Kidney (tissue), 14 donors: ENCODE data around the gene CAMK1D. TPM values are rescaled to one million over a fixed set of nuclear protein-coding genes. Genes with fewer than 3 reads are reported as not detected.

Experiments
- DNase-seq, 5 donors: peaks; one replicate each; pipeline ENCODE4 v3.0.0-alpha.2; 2013 to 2020
- FAIRE-seq: peaks from 2 replicates; lab custom pipeline; 2012; peaks lifted over from hg19 to GRCh38; lab: Jason Lieb, UNC
- H3K27ac ChIP-seq, 2 donors: one replicate each; pipeline ENCODE4 v1.7.0; 2013; ENCODE audit warnings: low read depth in 2 of 2, low read length in 2 of 2, inconsistent platforms in 1 of 2
- H3K27me3 ChIP-seq: one replicate; pipeline ENCODE4 v1.7.1; 2013; ENCODE audit warnings: low read length, inconsistent platforms; ENCODE audit not compliant: control insufficient read depth, insufficient read depth
- H3K36me3 ChIP-seq, 3 donors: one replicate each; pipeline versions ENCODE4 v1.7.0 to v1.7.1; 2013; ENCODE audit warnings: low read length in 3 of 3, control low read depth in 1 of 3, inconsistent platforms in 1 of 3; ENCODE audit not compliant: insufficient read depth in 3 of 3, control insufficient read depth in 2 of 3
- H3K4me1 ChIP-seq, 3 donors: one replicate each; pipeline versions ENCODE4 v1.7.0 to v1.7.1; 2013; ENCODE audit warnings: low read length in 3 of 3, inconsistent platforms in 1 of 3, low read depth in 1 of 3; ENCODE audit not compliant: control insufficient read depth in 2 of 3, insufficient read depth in 2 of 3
- H3K4me3 ChIP-seq, 3 donors: one replicate each; pipeline versions ENCODE4 v1.7.0 to v1.8.1; 2013; ENCODE audit warnings: low read length in 3 of 3, control low read depth in 1 of 3, inconsistent platforms in 1 of 3
- H3K9ac ChIP-seq, 3 donors: one replicate each; pipeline versions ENCODE4 v1.7.0 to v1.7.1; 2013; ENCODE audit warnings: low read length in 3 of 3, control low read depth in 1 of 3, inconsistent platforms in 1 of 3
- H3K9me3 ChIP-seq, 3 donors: one replicate each; pipeline versions ENCODE4 v1.7.0 to v1.7.1; 2013; ENCODE audit warnings: low read length in 3 of 3, control low read depth in 1 of 3, inconsistent platforms in 1 of 3; ENCODE audit not compliant: control insufficient read depth in 2 of 3, insufficient read depth in 1 of 3
- intact Hi-C: fragments of 100-400 bp; cut with DNase I; formaldehyde crosslinking; loops from one replicate; pipeline ENCODE4 v1.11.1; 2022
- polyA plus RNA-seq: library from polyadenylated mRNA; stranded (reverse); fragments of 350-450 nt; fragmentation: Illumina TruSeq; extraction: RNeasy Lipid Tissue Mini Kit (QIAGEN cat#74804); gene quantifications from one replicate; pipeline ENCODE4 v1.2.3, GENCODE V29; 2014; ENCODE audit warnings: low read depth, low replicate concordance; ENCODE audit not compliant: insufficient read depth
- total RNA-seq: library from RNA; stranded (reverse); fragmentation: NEBNext Ultra II Directional; extraction: Animal tissue kit (Norgen Biotek cat#: 25700); gene quantifications from one replicate; pipeline ENCODE4 v1.2.1, GENCODE V29; 2021
- TF ChIP-seq, protein P1 (sequence below): IDR thresholded peaks from 3 replicates; pipeline ENCODE4 v1.5.1; 2012; ENCODE audit warnings: mild to moderate bottlenecking, moderate library complexity, borderline replicate concordance; ENCODE audit not compliant: insufficient read depth; ENCODE audit errors: extremely low read depth
- donor health status: control.
- donor health status: control.
- donor health status: control.
- donor health status: control.
- donor health status: control.
- donor health status: DM: yes; HTN: yes; CAD: no.
- donor health status: Normal renal cell carcinoma (clear cell type).

The CAMK1D gene
- total and polyA plus RNA-seq, 2 donors from 2014 or later: 1.1 to 13.7 TPM

DNA sequence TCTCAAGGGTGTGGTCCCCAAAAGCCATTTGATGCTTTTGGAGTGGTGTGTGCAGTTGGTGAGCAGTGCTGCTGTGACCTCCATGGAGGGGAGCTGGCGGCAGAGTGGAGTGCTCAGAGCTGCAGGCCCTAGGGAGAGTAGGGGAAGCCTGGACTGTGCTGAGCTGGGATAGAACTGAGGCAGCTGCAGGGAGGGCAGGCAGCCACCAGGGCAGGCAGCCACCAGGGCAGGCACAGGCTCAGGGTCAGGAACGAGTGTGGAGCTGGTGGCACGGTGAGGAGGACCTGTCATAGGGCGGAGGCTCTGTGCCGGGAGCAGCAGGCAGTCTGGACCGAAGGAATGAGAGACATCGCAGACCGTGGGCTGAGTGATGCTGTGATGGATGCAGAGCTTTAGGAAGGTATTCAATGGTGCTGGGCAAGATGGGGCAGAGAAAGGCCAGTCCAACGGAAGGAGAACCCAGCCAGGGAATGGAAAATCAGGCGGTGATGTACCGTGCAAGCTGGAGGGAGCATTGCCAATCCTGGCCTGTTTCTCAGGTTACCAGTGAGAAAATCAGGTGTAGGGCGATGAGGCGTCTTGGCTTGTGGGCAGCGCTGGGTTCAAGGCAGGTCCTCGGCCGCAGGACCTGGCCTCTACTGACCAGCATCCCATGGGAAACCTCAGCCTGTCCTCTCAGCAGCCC is 152.6 kb downstream of the CAMK1D start:
- no peaks in the 10 kb centered on the region for H3K9me3 ChIP-seq
- peaks cover 0 to 7% (median 6%) of the 10 kb centered on the region in 3 donors for H3K4me1 ChIP-seq
- DNase-seq: peak in 2 of 5 donors; percentile 26 to 35

DNA sequence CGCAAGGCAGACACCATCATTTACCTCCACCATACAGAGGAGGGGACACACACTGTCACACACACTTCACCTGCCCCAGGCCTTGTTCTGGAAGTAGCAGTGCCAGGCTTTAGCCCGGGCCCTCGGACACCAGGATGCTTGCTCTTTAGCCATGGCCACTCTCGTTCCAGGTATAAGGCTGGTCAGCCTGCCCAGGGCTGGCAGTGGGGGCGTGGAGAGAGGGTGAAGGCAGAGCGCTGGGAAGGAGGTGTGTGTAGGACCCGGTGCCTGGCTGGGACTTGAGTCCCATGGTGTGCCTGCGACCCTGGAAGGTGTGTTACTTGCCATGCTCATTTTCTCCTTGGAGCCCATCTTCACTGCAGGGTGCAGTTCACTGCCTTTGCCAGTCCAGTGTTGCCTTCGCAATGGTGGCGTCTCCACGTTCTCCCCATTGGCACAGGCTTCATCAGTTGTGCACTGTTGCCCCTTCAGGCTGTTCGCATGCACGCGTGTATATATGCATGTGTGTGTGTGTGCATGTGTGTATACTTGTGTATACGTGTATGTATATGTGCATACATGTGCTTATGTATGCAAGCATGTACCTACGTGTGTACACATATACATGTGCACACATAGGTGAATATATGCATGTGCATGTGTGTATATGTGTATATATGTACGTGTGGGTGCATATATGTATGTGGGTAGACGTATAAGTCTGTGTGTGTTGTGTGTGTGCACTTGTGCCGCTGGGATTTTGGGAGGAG is 153.4 kb downstream of the CAMK1D start:
- no peaks in the 10 kb centered on the region for H3K27me3 ChIP-seq
- H3K9ac ChIP-seq: no peak overlapping the region
- no peak for FAIRE-seq
- no peaks in the 10 kb centered on the region for H3K36me3 ChIP-seq
- no peak overlapping the region for H3K27ac ChIP-seq
- DNase-seq: peak in 1 of 5 donors; percentile 48
- no peaks in the 10 kb centered on the region for H3K9me3 ChIP-seq
- H3K4me1 ChIP-seq: peaks cover 0 to 7% (median 6%) of the 10 kb centered on the region in 3 donors
- TF ChIP-seq, protein P1, sequence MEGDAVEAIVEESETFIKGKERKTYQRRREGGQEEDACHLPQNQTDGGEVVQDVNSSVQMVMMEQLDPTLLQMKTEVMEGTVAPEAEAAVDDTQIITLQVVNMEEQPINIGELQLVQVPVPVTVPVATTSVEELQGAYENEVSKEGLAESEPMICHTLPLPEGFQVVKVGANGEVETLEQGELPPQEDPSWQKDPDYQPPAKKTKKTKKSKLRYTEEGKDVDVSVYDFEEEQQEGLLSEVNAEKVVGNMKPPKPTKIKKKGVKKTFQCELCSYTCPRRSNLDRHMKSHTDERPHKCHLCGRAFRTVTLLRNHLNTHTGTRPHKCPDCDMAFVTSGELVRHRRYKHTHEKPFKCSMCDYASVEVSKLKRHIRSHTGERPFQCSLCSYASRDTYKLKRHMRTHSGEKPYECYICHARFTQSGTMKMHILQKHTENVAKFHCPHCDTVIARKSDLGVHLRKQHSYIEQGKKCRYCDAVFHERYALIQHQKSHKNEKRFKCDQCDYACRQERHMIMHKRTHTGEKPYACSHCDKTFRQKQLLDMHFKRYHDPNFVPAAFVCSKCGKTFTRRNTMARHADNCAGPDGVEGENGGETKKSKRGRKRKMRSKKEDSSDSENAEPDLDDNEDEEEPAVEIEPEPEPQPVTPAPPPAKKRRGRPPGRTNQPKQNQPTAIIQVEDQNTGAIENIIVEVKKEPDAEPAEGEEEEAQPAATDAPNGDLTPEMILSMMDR: no peak
- H3K4me3 ChIP-seq: no peak overlapping the region
- intact Hi-C loops: no loop called here

More for the DNA sequence above, 152.6 kb downstream of the CAMK1D start:
- H3K9ac ChIP-seq: no peak overlapping the region
- intact Hi-C loops: no loop called here
- H3K27me3 ChIP-seq: no peaks in the 10 kb centered on the region
- H3K27ac ChIP-seq: no peak overlapping the region
- no peak overlapping the region for H3K4me3 ChIP-seq
- TF ChIP-seq, protein P1: no peak
- FAIRE-seq: no peak
- no peaks in the 10 kb centered on the region for H3K36me3 ChIP-seq

DNA sequence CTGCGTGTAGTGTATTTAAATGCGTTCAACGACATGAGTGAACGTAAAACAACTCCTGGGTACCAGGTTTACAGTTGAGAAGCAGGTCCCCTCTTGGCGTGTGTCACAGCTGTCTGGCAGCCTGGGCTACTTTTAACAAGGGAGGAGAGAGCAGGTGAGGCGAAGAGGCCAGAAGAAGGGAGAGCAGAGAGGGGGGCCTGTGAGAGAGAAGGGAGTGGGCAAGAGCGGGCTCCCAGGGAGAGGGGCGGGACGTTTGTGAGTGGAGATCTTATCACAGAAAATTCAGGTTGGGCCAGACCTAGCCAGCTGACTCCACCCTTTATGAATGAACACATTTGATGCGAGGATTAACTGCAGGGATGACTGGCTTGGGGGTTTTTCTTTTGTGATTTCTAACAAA is 154.0 kb downstream of the CAMK1D start:
- Histone ChIP-seq H3K9me3 (no peaks in the 10 kb centered on the region), H3K36me3 (no peaks in the 10 kb centered on the region), H3K9ac (no peak overlapping the region), H3K27ac (no peak overlapping the region), H3K4me3 (no peak overlapping the region), H3K4me1 (peaks cover 0 to 7% (median 6%) of the 10 kb centered on the region in 3 donors), H3K27me3 (no peaks in the 10 kb centered on the region)
- intact Hi-C loops: no loop called here
- peak; percentile 33 to 72 (median 68) for DNase-seq
- TF ChIP-seq, protein P1: no peak
- FAIRE-seq: no peak
